GM19372 (cell line): Measurements from ENCODE around the gene SPSB1.
A peak's percentile ranks its signal among the peaks of the same experiment; 100 is the strongest.

Experiments used
- ATAC-seq: cut with Tn5 transposase; IDR thresholded peaks from one replicate; pipeline ENCODE4 v1.9.1; 2021; ENCODE audit warnings: mild to moderate bottlenecking, low read depth, moderate library complexity; ENCODE audit not compliant: unreplicated experiment

SPSB1 gene

DNA sequence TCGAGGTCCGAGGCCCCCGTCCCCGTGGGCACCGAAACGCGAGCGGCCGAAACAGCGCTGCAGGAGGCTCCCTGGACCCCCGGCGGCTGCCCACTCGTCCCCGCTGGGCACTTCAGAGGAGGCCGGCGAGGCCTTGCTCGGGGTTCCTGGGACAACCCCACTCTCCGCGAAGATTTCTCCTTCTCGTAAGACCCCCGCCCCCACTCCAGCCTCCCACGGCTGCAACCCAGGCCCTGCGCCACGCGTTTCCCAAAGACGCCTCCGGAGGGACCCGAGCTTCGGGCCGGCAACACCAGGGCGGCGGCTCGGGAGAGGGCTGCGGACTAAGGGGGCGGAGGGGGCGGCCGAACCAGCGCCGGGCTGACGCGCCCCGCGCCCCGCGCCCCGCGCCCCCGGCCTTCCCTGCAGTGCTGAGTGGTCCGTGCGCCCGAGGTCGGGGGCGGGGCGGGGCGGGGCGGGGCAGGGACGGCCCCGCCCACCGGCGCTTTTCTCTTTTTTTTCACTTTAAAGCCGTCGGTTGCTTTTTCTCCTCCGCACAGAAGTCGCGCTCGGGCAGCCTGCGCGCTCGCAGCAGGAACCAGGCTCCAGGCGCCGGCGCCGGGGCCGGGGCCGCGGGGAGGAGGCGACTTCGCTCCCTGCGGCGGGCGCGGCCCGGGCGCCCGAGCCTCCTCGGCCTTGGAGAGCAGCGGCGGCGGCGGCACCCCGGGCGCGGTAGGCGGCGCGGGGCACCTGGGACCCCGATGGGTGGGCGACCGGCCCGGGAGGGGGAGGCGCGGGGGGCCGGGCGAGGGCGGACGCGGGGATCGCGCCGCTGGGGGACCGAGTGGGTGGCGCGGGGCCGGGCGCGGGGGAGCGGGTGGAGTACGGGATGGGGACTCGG, at the start of gene SPSB1:
Gene SPSB1, plus strand, starts transcription at position 534 of the 880 bp plus-strand sequence. CDS start 62,998 bp downstream, outside the sequence.
- ATAC-seq: peak; percentile 63

DNA sequence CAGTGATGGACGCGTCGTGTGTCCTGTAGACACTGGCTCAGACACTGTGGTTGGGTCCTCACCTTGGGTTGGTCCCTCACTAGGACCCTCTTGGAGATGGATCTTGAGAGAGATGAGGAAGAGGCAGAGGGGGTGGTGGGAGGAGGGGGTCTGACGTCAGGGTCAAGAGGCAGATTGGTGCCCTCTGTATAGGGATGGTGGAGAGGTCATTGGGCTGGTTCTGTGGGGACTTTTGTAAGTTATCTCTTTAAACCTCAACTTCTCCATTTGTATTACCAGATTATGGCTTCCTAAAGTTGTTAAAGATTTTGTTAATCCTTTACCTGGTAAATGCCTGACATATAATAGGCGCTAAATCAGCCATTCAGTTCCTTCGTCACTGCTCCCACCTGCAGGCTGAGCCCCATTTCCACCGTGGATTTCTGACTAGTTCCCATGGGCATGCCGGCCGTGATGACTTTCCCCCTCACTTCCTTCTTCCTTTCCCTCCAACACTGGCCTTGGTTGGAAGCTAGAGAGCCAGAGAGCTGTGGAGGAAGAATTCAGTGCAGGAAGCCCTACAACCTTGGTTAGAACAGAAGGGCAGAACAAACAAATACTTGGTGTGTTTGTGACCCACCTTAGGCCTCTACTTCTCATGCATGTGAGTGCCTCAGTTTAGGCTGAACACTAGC, 49.5 kb upstream of the SPSB1 start:
- ATAC-seq: no peak

DNA sequence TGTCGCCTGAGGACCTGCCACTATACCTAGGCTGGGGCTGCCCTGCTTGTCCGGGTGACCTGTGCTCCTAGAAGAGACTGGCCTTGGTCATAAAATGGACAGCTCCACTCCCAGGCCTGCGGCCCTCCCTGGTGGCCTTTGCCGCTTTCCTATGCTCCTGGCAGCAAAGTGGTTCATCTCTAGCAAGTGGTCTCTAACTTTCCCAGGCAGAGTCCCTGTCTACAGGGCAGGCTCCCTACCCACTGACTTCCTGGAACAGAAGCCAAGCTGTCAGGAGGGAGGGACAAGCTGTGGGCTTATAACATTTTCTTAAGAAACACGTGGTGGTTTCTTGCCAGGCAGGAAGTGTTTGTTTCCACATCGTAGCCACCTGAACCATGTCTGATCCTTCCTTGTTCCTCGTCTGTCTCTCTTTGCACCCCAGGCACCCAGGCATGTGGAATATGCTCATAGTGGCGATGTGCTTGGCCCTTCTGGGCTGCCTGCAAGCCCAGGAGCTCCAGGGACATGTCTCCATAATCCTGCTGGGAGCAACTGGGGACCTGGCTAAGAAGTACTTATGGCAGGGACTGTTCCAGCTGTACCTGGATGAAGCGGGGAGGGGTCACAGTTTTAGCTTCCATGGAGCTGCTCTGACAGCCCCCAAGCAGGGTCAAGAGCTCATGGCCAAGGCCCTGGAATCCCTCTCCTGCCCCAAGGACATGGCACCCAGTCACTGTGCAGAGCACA, 48.0 kb upstream of the SPSB1 start:
- ATAC-seq: no peak

DNA sequence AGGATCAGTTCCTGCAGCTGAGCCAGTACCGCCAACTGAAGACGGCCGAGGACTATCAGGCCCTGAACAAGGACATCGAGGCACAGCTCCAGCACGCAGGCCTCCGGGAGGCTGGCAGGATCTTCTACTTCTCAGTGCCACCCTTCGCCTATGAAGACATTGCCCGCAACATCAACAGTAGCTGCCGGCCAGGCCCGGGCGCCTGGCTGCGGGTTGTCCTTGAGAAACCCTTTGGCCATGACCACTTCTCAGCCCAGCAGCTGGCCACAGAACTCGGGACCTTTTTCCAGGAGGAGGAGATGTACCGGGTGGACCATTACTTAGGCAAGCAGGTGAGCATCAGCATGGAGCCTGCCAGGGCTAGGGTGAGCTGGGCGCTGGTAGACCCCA, 47.5 kb upstream of the SPSB1 start:
- ATAC-seq: no peak

DNA sequence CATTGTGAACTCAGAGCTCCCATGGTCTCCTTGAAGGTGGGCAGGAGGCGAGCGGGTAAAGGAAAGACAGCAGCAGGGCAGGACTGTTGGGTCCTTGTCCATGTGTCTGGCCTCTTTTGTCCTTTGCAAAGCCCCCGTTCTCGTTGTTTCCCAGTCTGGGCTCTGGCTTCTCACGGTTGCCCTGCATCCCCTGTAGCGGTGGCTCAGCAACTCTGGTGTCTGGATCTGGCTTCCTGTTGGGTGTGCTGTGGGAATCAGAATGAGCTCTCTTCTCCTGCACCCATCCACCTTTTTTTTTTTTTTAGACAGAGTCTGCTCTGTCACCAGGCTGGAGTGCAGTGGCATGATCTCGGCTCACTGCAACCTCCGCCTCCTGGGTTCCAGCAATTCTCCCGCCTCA, 47.0 kb upstream of the SPSB1 start:
- ATAC-seq: no peak

DNA sequence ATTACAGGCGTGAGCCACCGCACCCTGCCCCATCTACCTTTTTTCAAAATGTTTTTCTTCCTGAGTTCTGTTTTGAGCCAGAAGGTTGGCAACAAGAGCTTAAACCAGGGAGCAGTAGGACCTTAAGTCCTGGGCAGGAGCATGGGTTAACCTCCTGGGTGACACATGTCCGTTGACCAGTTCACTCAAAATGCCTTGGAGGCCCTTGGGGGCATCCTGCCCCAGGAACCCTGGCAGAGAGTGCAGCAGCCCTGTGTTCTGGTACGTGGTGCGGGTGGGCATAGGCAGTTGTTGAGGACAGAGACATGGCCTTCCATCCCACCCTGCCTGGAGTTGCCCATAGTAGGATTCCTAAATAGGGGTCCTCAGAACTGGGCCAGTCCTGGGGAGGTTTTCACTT, 46.5 kb upstream of the SPSB1 start:
- no peak for ATAC-seq

DNA sequence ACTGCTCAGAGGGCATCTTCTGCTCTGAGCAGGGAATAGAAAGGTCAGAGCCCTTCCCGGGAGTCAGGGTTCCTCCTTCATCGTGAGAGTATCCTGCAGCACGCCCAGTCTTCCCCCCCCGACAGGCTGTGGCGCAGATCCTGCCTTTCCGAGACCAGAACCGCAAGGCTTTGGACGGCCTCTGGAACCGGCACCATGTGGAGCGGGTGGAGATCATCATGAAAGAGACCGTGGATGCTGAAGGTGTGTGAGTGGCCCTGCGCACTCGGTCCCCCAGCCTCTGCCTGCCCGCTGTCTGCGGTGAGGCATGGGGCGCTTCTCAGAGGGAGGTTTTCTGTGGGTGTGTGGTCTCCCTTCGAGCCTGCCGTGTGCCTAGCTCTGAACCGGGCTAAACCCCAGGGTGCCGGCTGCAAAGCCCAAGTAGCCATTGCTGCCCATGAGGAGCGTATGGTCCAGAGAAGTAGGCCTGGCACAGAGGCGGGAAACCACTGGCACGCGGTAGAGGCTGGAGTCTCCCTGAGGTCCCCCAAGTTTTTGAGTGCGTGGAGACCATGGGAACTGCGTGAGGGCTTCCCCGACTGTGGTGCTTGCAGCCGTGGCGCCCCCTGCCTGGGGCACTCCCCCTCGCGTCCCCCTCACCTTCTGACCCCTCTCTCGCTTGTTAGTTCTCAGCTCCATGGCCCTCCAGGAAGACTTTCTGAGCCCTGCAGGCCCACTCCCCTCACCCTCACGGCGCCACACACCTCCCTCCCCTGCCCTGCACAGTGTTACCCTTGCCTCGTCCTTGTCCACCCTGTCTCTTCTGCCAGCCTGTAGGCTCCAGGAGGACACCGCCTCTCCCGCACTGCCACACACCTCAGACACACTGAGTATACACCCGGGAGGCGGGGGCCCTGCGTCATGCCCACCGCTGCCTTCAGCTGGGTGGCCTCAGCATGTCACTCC, 45.6 kb upstream of the SPSB1 start:
- no peak for ATAC-seq

DNA sequence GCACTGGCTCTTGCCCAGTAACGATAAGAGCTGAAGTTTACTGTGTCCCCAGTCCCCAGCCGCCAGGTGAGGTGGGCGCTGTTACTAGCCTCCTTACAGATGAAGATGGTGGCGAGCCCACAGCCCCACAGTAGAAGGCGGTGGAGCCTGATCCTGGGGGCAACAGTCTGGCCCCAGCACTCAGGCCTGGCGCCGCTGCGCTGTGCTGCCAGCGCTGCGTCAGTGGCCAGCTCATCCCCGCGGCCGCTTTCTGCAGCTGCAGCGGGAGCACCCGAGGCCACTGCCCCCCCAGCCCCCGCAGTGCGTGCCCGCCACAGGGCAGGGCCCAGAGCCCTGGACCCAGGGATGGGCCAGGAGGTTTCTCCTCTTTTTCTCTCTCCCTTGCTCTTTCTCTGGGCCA, 44.8 kb upstream of the SPSB1 start:
- ATAC-seq: no peak

DNA sequence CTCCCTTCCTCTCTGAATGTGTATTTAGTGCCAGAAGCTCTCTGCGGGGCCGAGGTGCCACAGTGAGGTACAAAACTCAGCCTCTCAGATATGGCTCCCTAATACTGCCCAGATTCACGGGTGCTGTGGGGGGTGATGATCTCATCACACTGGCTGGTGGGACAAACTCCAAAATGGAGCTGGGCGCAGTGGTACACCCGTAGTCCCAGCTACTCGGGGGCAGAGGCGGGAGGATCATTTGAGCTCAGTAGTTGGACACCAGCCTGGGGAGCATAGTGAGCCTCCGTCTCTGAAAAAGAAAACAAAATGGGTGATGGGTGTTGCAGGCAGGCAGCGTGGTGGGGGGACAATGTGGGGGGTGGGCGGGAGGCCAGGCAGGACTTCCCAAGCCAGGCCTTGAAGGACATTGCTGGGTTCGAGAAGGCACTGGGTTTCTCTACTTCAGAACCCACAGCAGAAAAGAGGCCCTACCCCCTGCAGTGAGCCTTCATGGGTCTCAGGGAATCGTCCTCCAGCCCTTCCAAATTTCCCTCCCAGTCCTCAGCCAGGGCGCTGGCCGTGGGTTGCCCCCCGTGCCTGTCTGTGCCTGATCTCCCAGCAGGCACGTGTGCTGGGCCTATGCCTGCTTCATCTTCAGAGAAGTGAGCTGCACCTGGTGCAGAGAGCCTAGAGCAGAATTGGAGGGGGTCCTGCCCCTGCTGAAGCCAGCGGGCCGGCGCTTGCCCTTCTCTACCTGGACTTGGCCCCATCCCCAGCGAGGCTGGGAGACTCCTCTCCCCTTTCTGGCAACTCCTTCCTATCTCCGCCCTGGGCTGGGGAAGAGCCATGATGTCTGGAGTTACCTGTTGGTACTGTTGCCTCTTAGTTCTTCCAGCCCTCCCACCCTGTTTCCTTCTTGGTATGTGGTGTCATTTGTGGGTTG, 44.1 kb upstream of the SPSB1 start:
- ATAC-seq: no peak

DNA sequence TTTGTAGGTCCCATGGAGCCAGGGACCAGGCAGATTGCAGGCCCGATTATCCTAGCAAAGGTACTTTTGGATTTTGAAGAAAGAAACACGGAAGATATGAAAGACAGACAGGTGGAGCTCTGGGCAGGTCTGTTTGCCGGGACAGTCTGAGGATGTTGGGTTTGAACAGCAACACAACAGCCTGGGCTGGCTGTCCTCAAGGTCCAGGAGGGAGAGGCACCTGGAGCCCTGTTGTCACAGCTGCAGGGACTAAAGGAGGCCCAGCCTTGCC, 43.5 kb upstream of the SPSB1 start:
- ATAC-seq: no peak

DNA sequence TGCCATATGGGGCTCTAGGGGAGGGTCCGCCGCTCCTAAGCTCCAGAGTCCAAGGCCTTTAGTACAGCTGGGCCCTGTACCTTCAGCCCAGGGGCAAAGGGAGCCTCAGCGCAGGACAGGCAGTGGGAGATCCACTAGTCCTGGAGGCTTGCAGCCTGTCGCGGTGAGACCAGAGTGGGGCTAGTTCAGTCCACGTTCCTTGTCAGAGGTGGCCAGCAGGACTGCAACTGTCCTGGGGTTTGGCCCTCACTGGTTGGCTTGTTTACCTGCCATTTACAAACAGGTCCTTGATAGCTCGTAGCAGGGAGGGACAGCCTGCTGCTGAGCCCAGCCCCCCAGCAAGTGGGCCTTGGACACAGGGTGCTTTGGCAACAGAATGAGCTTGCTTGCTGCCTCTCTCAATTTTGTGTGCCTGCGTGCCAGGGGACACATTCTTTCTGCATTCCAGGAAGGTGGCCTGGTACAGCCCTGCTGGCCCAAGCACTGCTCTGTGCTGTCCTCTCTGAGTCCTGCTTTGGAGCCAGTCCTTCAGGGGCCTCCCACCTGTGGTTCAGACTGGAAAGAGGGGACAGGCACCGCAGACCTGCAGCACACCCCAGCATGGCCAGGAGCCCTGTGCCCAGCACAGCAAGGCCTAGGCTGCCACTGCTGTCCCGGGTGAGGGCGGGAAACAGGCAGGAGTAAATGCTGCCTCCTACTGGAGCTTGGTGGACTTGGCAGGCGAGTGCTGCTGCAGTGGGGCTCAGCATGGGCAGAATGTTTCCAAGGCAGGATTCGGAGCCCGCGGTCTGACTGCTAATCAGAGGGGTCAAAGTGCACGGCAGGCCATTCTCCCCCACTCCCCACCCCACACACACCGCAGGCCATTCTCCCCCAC, 42.9 kb upstream of the SPSB1 start:
- no peak for ATAC-seq

DNA sequence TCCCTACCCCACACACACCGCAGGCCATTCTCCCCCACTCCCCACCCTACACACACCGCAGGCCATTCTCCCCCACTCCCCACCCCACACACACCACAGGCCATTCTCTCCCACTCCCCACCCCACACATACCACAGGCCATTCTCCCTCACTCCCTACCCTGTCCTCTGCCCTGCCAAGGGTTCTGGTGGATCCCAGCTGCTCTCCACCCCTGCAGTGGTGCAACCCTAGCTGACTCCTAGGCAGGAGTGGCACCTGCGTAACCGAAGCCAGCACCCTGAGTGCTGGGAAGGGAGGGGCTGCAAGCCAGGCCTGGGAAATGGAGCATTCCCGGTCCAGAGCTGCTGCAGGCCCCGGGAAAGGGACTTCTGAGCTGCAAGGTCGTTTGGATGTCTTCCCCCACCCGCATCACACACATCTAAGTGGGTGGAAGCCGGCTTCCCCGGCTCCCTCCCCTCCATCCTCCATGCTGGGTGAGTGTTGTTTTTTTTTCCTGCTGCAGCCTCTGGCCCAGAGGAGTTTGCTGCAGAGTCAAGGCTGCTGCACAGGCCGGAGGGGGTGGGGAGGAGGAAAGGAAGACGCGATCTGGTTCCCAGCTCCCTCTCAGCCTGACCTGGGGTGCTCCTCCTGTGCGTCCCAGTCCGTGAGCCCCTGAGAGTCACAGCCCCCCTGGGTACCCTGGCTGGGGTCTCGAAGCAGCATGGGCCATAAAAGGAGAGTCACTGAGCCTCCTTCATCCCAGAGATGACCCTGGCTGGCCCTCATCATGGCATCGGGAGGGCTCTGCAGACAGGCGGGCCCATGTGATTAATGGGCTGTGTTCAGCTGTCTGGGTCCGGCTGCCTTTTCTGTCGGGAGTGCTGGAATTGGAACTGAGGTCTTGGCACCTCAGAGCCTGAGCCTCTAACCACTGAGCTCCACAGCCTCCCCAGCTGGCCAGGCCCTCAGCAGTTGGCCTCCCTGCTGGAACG, 42.0 kb upstream of the SPSB1 start:
- ATAC-seq: no peak

DNA sequence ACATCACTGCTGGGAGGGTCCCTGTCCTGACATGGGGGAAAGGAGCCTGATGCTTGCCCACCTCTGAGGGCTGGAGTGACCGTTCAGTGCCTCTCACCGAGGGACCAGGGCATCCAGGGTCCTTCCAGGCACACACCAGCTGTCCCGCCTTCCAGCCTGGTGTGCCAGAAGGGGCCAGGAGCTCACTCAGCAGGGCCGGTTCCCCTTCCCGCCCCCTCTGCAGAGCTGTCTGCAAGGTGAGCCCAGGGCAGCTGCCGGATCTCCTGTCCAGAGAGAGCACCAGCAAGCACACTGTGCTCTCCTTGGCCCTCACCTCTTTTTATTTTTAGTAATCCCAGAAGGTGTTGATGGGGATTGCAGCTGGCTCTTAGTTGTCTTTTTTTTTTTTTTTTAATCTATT, 41.2 kb upstream of the SPSB1 start:
- no peak for ATAC-seq

DNA sequence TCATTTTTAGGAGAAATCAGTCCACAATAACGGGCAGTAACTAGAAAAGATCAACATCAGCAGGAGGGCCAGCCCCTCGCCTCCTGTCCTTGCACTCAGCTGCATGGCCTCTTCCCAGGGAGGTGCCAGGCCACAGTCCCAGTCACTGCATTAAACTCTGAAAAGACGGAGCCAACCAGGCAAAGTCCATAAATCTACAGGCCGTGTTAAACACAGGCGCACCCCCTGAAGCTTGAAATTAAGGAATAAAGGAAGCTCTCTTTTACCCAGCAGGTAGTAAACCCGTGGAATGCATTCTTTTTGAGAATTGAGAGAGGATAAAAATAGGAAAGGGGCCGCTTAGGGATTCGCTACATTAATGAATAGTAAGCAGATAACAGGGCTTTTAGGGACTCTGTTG, 39.7 kb upstream of the SPSB1 start:
- ATAC-seq: no peak

DNA sequence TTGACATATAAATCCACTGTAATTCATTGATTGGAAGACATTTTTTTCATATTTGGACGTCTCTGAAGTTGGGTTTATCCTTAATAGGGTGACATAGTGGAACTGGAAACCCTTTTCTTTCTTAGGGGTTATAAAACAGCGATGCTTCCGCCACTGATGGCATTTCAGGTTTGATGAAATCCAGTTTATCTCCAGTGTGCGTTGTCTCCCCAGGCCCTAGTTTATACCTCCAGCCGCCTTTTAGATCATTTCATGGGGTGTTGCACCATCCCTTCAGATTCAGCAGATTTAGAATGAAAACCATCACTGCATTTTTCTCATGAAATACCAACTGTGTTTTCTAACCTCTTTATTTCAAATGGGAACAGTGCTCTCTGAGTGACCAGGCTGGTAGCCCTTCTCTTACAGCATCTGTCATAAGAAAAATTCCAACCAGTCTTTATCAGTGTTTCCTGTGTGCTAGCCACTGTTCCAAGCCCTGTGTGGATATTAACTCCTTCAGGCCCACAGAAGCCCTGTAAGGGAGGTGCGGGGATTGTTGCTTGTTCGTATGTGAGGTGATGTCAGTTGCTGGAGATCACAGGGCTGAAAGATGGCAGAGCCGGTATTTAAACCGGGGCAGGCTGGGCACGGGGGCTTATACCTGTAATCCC, 39.1 kb upstream of the SPSB1 start:
- no peak for ATAC-seq

DNA sequence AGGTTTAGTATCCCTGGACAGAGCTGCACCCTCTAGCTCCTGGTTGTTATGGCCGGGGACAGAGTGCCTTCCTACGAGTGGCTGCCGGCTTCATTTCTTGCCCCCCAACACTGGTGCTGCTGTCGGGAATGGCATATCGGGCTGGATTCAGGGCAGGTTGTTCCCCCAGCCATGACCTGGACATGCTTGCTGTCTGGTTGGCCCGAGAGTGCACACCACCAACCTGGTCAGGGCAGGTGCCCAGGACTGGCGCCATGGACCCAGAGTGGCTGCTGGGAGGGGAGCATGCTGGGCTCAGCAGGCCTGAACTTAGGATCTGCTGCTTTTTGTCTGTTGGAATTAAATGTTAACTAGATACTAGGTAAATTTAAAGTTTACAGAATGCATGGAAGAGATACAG, 36.4 kb upstream of the SPSB1 start:
- no peak for ATAC-seq

DNA sequence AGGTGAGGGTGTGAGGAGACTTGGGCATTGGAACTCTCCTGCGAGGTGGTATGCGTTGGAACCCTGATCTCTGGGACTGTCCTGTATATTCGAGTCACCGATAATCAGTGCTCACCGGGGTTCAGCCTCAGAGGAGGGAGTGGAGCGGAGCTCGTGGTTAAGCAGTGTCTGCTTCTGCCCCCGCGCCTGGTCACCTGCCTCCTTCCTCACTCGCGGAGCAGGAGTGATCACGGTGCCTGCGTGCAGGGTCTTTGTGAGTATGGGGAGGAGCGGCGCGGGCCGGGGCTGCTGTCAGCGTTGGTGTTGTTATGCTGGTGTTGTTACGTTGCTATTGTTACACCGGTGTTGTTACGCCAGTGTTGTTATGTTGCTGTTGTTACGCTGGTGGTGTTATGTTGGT, 34.8 kb upstream of the SPSB1 start:
- ATAC-seq: no peak
